ENCODE results near the gene SRMS.
"Not testable (repeated sequence)": the region's sequence is repeated elsewhere in the genome, so short reads cannot be mapped to it uniquely, and the experiment has no call there.

SRMS gene

DNA sequence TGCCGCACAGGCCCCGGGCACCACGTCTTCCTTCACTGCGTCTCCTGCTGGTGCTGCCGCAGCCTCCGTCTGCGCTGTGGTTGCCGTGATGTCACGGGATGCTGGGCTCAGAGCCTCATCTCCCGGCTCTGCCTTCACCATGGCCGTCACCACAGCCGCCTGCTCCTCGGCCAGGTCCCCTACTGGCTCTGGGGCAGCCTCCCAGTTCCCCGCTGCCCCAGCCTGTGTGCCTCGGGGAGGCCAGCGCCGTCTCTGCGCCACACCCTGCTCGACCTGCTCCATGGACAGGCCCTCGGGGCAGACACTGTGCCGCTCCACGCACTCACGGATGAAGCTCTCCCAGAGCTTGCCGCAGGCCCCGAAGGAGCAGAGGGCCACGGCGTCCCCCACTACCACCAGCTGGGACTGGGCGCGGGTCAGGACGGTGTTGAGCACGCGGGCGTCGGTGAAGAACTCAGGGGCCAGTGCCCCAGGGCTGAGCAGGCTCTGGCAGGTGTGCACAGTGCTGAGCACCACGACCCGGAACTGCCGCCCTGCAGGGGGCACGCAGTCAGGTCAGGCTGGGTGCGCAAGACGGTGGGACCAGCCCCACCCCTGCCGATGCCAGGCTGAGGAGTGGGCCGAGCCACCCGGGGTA is 18.3 kb upstream of the SRMS start:
- no peak for DNase-seq (ENCODE audit: low read depth, low spot score)

DNA sequence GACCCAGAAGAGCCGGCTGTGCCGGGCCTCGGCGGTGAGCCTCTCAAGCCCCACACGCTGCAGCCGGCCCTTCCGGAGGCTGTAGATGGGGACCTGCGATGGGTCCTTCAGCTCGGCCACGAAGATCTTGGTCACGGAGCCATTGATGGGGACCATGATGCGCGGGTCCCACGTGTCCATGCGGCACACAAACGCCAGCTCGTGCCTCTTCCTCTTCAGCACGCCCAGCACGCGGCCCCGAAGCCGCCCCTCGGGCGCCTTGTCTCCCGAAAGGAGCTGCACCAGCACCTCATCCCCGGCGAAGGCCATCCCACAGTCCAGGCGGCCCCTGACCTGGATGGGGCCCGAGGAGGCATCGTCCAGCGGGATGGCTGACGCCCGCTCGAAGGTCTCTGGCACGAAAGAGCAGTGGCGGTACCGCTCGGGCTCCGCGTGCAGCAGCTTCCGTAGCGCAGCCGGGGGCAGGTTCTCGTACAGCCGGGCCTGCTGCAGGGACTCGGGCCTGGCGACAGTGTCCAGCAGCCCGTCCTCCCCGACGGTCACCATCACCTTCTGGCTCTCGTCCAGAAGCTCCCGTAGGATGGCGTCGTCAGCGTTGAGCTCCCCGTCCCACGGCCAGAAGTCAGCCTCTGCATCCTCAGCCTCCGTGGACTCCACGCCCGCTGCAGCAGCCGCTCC is 17.6 kb upstream of the SRMS start:
- DNase-seq (ENCODE audit: low read depth, low spot score), result no peak

- DNase-seq (ENCODE audit: low read depth, low spot score), result no peak
Measured at GRCh38 chr20:63564036-63564810, 16.7 kb upstream of the SRMS start.

- no peak for DNase-seq (ENCODE audit: low read depth, low spot score)
Measured at GRCh38 chr20:63563225-63563935, 15.8 kb upstream of the SRMS start.

DNA sequence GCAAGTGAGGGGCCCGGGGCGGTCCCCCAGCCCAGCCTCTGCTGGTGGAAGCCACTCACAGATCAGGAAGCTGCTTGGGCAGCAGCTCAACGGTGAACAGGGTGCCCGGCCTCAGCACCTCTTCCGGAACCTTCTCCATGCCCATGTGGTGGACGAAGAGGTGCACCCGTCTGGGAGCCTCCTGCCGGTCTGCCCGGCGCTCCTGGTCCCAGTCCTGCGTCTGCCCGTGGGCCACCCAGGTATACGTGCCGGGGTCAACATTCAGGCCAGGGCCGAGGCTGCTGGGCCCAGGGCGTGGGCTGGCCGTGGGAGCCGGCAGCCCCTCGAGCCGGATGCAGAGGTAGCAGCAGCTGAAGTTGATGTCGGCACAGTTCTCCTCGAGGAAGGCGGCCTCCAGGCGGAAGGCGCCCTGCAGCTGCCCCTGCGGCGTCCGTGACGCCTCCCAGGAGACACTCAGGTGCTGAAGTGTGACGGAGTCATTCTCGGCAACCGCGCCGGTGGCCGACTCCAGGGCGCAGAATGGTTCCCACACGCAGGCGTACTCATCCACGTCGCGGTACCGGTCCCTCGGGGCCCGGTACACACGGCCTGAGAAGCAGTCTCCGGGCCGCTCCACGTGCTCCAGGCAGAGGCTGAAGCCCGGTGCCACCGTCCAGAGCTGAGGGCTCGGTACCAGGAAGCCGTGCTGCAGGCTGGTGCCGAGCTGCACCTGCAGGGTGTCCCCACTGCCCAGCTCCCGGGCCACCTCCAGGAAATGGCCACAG is 15.1 kb upstream of the SRMS start:
- no peak for DNase-seq (ENCODE audit: low read depth, low spot score)

DNA sequence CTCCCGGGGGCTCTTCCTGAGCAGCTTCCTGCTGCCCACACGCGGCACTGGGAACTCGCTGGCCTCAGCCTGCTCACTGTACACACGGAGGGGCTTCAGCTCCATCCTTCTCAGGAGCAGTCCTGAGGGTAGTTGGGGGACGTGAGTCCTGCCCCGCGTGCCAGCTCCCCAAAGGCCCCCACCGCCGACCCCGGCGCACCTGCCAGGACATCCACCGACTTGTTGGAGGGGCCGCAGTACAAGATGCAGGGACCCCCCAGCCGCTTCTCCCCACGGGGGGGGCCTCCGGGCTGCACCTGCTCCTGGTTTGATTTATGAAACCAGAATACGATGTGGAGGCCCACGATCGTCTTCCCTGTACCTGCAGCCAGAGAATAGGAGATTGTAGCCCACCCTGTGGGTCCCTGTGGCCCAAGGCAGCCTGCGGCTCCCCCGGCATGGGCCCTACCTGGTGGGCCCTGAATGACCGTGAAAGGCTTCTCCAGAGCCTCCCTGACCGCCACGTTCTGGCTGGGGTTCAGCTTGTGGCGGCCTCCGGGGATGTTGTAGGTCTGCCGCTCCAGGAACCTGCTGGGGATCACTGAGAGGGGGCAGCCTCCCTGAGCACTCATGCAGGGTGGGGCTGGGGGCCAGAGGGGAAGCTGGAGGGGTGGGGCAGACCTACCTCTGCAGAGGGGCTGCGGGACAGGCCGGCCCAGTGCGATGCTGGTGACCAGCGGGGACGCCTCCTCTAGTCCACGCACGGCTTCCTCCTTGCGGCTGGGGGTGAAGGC is 14.3 kb upstream of the SRMS start:
- no peak for DNase-seq (ENCODE audit: low read depth, low spot score)

DNA sequence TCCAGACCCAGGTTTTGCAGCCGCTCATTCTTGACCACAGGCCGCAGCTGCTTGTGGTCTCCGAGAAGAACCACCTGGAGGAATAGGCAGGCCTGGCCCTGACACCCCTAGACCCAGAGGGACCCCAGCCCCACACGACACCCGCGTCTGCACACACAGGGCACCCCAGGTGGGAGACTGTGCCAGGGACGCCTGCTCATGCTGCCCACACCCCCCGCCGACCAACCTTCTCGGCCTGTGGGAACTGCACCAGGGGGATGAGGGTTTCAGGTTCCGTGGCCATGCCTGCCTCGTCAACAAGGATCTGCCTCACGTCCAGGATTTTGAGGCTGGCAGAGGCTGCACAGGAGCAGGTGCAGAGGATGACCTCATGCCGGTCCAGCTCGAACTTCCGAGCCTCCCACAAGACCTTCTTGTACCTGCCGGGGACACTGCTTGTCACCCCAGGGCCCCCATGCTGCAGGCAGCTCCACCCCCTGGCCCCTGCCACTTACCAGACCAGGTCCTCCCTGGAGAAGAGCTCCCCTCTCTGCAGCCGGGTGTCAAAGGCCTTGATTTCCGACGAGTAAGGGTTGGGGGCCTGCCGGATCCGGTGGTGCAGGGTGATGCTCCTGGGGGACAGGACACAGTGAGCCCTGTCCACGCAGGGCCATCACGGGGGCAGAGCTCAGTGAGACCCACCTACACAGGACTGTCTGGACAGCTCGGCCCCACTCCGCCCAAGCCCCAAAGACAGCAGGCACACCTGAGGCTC is 13.5 kb upstream of the SRMS start:
- no peak for DNase-seq (ENCODE audit: low read depth, low spot score)

- no peak for DNase-seq (ENCODE audit: low read depth, low spot score)
Measured at GRCh38 chr20:63560333-63560805, 12.8 kb upstream of the SRMS start.

- DNase-seq (ENCODE audit: low read depth, low spot score), result not testable (repeated sequence)
Measured at GRCh38 chr20:63559485-63560332, 12.2 kb upstream of the SRMS start.

DNA sequence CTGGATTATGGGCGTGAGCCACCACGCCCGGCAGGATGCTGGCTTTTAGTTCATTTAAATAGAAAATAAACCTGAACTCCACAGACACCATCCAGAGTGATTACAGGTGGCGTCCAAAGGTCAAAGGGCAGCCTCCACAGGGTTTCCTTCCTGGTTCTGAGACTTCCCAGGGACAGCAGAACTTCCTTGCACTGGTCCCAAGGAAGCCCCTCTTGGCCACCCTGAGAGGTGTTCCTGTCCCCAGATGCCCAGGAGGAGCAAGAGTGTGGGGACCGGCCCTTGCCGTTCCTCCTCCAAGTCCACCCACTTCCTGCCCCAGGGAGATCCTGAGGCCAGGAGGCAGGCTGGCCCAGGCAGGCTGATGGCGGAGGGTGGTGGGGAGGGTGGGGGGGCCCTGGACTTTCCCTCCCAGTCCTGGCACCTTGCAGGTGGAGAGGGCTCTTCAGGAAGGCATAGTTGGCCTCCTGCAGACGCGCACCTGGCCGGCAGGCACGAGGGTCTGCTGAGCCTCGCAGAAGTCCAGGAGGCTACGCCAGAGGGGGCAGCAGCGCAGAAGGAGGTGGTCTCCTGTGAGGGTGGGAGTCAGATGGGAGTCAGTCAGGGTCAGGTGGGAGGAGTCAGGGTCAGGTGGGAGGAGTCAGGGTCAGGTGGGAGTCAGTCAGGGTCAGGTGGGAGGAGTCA is 11.4 kb upstream of the SRMS start:
- no peak for DNase-seq (ENCODE audit: low read depth, low spot score)

DNA sequence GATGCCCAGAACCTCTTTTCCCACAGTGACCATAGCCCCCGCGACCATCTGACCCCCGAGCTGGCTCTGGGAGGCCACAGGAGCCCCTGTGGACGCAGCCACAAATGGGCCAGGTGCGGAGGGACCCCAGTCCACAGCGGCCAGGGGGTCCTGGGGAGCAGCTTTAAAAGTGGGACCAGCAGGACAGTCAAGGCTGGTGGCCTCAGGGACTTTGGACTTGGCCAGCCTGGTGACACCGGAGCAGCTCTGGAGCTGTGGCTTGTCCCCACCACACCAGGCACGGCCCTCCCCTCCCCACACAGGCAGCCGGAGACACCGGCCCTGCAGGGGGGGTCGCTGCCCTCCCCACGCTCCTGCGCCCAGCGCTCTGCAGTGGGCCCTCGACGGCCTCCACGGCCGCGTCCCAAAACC is 9.9 kb upstream of the SRMS start:
- no peak for DNase-seq (ENCODE audit: low read depth, low spot score)

- DNase-seq (ENCODE audit: low read depth, low spot score), result no peak
Measured at GRCh38 chr20:63556873-63557478, 9.4 kb upstream of the SRMS start.

DNA sequence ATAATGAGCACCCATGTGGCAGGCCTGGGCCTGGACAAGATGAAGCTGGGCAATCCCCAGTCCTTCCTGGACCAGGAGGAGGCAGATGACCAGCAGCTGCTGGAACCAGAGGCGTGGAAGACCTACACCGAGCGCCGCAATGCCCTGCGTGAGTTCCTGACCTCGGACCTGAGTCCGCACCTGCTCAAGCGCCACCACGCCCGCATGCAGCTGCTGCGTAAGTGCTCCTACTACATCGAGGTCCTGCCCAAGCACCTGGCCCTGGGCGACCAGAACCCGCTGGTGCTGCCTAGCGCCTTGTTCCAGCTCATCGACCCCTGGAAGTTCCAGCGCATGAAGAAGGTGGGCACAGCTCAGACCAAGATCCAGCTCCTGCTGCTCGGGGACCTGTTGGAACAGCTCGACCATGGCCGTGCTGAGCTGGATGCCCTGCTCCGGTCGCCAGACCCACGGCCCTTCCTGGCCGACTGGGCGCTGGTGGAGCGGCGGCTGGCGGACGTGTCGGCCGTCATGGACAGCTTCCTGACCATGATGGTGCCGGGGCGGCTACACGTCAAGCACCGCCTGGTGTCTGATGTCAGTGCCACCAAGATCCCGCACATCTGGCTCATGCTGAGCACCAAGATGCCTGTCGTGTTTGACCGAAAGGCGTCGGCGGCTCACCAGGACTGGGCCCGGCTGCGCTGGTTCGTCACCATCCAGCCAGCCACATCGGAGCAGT is 8.3 kb upstream of the SRMS start:
- no peak for DNase-seq (ENCODE audit: low read depth, low spot score)

DNA sequence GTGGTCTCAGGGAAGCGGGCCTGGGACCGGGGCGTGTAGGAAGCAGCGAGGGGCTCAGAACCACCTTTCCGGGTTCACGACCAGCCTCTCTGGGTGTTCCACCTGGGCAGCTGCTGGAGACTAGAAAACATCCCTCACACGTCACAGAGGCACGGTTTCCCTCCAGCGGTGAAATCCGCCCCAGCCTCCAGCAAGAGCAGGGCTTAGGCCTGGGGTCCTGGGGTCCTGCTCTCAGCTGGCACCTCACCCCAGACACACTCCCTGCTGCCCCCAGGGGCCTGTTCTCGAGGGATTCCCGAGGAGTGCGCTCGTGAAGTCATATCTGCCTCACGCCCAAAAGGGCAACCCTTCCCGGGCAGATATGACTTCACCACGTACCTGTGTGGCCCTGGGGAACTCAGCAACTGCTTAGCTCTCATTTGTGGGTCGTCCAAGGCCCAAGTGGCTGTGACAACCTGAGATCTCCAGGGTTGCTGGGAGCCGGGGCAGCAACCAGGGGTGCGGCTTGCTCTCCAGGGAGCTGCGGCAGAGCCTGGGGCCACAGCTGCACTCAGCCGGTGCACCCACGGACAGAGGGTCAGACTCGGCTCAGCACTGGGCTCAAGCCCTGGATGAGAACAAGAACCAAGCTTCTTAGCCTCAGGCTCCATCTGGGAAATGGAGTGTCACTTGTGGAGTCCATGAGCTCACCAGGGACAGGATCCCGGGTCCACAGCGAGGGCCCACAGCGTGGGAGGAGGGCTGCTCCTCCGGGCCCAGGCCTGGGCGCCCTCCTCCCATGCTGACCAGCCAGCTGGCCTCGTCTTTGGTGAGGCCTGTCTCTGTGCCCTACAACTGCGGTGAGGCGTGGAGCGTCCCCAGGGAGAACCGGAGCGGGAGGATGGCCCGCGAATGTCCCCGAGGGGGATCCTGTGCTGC is 7.1 kb upstream of the SRMS start:
- no peak for DNase-seq (ENCODE audit: low read depth, low spot score)

- DNase-seq (ENCODE audit: low read depth, low spot score), result no peak
Measured at GRCh38 chr20:63553933-63554290, 6.4 kb upstream of the SRMS start, which contains the start of gene FNDC11. TSS of gene FNDC11 (plus strand) at chr20:63554159. CDS start at chr20:63555664, 1,505 bp downstream.
